NCI-H748 treated with DMSO at 0.1 percent for 48 hours (cell line): ENCODE results near the gene GAL3ST3.

ENCODE experiments used
- DNase-seq: peaks from one replicate; lab custom pipeline; 2025; lab: John Stamatoyannopoulos, UW

GAL3ST3 gene

GRCh38 chr11:66069715-66070603 is 21.0 kb upstream of the GAL3ST3 start, which contains the start of gene PACS1:
Gene PACS1 (plus strand): TSS chr11:66070272. CDS start chr11:66070487, 215 bp downstream.
- DNase-seq, result no peak

DNA sequence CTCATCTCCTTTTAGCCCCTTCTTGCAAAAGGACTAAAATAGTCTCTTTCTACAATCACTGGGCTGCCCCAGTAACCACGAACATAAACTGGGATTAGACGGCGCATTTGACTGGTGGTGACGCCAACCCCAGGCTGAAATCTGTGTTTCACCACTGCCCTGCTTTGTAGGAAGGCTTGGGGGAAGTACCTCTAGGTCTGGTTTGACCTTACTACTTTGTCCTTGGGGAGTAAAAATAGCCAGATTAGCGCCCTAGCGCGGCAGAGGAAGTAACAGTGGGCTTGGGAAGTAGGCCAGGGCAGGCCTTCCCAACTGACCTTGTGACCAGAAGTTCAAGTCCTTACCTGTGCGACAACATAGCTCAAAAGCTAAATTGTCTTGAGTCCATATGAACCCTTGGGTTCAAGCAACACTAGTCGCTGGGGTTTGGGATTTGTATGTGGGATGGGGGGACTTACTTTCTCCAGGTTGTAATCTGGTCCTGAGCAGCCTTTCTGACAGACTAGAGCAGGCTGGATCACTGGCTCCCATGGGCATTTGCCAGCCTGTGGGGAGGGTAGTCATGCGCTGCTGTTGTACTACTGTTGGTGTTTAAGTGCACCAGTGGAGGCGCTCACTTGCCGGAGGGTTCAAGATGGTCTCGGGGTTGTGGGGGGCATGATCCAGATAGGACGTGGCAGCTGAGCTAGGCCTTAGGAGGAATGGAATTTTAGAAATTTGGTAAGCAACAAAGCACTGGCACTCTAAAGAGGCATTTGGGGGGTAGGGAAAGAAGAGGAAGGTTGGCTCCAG is 20.2 kb upstream of the GAL3ST3 start:
- no peak for DNase-seq

DNA sequence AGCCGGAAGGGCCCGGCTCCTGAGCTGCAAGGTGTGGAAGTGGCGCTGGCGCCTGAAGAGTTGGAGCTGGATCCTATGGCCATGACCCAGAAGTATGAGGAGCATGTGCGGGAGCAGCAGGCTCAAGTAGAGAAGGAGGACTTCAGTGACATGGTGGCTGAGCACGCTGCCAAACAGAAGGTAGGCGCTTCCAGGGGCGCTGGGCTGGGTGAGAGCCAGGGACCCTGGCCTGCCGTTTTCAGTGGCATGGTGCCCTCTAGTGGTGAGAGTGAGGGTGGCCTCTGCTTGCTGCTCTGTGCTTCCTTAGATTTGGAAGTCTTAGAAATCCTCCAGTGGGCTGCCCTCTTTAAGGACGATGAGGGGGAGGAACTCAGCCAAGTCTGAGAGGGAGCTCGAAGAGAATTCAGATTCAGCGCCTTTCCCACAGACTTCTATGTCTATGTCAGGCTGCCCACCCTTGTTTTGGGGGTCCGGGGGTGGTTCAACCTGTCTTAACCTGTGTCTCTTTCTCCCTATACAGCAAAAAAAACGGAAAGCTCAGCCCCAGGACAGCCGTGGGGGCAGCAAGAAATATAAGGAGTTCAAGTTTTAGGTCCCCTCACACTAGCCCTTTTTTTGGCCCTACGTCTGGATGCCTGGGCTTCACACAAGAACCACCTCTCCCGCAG is 19.3 kb upstream of the GAL3ST3 start:
- peak; percentile 52 for DNase-seq

DNA sequence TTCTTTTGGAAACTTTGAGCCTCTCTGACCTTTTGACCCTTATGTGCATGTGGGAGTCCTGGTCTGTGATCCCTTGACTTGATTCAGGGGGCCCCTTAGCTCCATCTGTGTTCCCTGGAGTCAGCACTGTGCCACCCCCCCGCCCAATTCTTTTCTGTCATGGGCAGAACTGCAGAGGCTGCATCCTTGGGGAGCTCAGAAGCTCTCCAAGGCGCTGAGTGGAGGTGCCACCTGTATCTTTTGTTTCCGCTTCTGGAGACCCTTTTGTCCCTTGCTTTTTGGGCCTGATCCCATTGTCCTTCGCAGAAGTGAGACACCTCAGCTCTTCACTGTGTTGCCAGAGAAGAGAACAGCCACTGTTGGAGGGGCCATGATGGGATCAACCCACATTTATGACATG is 18.7 kb upstream of the GAL3ST3 start:
- DNase-seq, result no peak

DNA sequence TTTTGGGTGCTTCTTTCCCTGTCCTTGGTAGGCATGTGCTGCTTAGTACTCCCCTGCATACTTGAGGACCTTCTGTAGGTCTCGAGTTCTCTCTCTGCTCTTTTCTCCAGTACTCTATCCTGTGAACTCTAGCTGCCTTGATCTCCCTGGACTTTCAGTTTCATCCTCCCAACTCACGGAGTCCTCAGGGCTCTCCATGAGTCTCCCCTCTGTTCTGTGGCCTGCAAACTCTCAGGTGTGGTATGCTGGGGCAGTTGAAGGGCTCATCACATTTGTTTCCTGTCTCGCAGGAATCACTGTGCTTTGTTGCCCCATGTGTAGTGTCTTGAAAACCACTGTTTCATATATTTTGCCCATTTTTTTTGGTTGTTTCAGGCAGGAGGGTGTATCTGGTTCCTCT is 17.8 kb upstream of the GAL3ST3 start:
- no peak for DNase-seq

- no peak for DNase-seq
Measured at GRCh38 chr11:66064571-66064970, 15.6 kb upstream of the GAL3ST3 start.

DNA sequence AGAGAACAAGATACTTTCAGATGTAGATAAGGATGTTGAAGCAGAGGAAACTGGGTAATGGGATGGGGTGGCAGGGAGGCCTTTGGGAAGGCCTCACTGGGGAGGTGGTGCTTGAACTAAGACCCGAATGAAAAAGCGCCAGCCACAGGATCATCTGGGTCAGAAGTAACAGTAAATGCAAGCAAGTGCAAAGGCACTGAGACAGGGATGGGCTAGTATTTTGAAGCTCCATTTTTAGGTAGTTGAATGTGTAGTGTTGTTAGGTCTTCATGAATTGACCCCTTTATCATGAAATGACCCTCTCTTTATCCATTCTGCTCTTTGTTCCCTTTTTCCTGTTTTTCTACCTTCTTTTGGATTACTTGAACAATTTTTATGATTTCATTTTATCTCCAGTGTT is 14.9 kb upstream of the GAL3ST3 start:
- no peak for DNase-seq

- no peak for DNase-seq
Measured at GRCh38 chr11:66062408-66062807, 13.4 kb upstream of the GAL3ST3 start.

- DNase-seq, result no peak
Measured at GRCh38 chr11:66061268-66061667, 12.3 kb upstream of the GAL3ST3 start.

GRCh38 chr11:66059966-66060680 is 11.2 kb upstream of the GAL3ST3 start:
- DNase-seq, result no peak

DNA sequence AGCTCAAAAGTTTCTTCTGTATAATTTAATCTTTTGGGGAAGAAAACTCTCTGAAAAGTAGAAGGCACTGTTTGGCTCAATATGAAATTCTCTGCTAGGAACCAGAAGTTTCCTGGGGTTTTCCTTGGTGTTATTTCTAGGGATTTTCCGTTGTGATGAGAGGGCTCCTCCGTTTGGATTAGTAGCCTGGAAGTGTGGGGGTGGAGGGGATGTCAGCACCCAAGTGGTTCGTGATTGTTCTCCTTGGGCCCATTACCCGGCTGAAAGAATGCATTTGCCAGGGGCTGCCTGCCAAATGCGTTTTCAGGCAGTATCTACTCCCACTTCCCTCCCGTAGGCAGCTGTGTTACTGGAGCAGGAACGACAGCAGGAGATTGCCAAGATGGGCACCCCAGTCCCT is 7.5 kb upstream of the GAL3ST3 start:
- no peak for DNase-seq

DNA sequence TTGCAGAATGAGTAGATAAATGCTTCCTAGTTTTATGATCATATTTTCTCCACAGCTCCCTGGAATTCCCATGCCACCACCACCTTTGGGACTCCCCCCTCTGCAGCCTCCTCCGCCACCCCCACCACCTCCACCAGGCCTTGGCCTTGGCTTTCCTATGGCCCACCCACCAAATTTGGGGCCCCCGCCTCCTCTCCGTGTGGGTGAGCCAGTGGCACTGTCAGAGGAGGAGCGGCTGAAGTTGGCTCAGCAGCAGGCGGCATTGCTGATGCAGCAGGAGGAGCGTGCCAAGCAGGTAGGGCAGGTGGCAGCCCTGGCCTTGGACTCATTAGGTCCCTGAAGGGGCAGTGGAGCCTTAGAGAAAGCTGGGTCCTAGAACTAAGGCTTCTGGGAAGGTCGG is 6.1 kb upstream of the GAL3ST3 start:
- DNase-seq, result no peak

GRCh38 chr11:66052664-66052982 is 3.7 kb upstream of the GAL3ST3 start:
- DNase-seq, result no peak

GRCh38 chr11:66051766-66052663 is 3.1 kb upstream of the GAL3ST3 start, which contains the start of gene SF3B2:
Gene SF3B2 (plus strand): TSS chr11:66052364. CDS start chr11:66052385, 21 bp downstream.
- peak; percentile 95 for DNase-seq

- no peak for DNase-seq
Measured at GRCh38 chr11:66051371-66051765, 2.4 kb upstream of the GAL3ST3 start.

GRCh38 chr11:66050581-66051231 is 1.7 kb upstream of the GAL3ST3 start:
- no peak for DNase-seq

GRCh38 chr11:66047541-66048365 is 1.2 kb downstream of the GAL3ST3 start:
- no peak for DNase-seq

DNA sequence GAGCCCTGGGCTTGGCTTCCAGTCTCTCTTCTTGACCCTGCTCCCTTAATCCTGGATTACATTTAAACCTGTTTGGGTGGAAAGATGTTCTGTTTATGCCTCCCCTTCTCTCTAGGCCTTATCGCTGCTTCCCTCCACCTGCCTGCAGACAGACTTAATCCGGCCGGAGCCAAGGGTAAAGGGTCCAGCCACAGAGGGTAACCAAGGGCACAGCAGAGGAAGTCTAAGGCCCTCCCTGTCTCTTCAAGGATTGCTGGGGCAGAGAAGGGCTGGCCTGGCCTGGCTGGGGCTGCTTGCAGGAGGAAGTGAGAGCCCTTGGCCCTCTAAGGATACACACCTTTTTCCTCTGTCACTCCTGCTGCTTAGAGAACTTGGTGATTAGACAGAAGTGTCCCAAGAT is 2.1 kb downstream of the GAL3ST3 start:
- no peak for DNase-seq

DNA sequence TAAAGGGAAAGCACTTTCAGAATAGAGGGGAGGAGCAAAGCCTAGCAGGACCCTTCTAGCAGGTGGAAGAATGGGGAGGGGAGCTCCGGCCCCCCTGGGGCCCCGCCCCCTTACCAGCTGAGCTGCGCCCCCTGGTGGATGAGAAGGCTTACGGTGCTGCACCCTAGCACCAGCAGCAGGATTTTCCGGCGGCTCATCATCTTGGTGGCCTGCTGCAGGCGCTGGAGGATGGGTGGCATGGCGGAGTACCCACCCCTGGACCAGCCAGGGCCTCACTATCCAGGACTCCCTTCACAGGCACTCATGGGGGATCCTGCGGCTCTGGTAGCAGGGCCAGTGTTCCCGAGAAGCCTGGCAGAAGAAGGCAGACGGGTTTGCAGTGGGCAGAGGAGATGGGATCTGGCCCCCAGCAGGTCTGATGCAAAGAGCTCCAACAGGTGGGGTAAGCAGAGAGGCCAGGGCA is 3.8 kb downstream of the GAL3ST3 start:
- DNase-seq, result peak; percentile 69
